GM10248 (cell line): Measurements from ENCODE around the gene TP53INP2.
A peak's percentile ranks its signal among the peaks of the same experiment; 100 is the strongest.
"Not testable (repeated sequence)": the region's sequence is repeated elsewhere in the genome, so short reads cannot be mapped to it uniquely, and the experiment has no call there.

Experiments
- CTCF ChIA-PET: fragments of 300-600 bp; sonication (Branson Sonifier 250); formaldehyde crosslinking; extraction: SDS; loops from one replicate; lab custom pipeline; 2021; ENCODE audit warnings: antibody characterized with exemption; lab: Yijun Ruan, JAX
- POLR2A ChIA-PET: fragments of 350-650 bp; sonication (Branson Sonifier 250); formaldehyde crosslinking; extraction: SDS; loops from one replicate; lab custom pipeline; 2020; ENCODE audit warnings: antibody characterized with exemption; lab: Yijun Ruan, JAX
- DNase-seq: peaks from one replicate; pipeline ENCODE4 v3.0.0; 2012; ENCODE audit errors: extremely low spot score
- TF ChIP-seq, protein P1 (sequence below): IDR thresholded peaks from 2 replicates; pipeline ENCODE4 v1.5.1; 2012; ENCODE audit warnings: mild to moderate bottlenecking, low read depth; ENCODE audit errors: extremely low read depth, missing control alignments, control extremely low read depth

TP53INP2 gene

DNA sequence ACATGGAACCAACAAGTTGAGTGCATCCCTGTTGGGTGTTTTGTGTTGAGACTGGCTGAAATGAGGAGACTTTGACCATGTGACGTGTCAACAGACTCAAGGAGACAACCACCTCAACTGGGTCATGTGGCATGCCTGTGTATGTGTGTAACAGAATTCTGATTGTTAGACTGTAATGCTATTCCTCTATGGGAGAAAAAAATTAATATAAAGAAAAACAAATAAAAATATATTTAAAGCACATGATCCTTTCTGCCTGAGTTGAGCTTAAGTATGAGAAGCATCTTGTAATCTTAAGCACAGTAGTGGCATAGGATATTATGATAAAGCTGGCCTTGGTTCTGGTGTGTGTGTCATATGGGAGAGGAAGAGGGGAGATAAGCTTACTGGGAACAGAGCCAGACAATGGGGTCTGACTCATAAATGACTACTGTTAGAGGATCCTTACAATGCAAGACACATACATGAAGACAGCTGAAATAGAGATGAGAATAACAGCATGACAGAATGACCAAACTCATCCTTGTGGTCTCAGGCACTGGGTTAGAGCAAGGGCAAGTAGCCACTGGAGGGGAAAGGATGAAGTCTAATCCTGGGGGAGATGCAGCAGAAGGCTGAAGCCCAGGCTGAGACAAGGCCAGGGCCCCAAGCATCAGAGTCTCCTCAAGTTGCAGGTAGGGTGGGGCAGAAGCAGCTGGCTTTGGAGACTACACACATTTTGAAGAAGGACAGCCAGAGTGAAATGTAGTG lies 9.2 kb downstream of the TP53INP2 start:
- DNase-seq: no peak
- ChIA-PET POLR2A (no interaction called here), CTCF (interaction anchor here (0.6 to 2.8 kb wide), 8 partner anchors 8 to 401 kb away, joined by 3 to 9 read pairs (median 4); no protein-coding TSS in a partner anchor)
- TF ChIP-seq, protein P1, sequence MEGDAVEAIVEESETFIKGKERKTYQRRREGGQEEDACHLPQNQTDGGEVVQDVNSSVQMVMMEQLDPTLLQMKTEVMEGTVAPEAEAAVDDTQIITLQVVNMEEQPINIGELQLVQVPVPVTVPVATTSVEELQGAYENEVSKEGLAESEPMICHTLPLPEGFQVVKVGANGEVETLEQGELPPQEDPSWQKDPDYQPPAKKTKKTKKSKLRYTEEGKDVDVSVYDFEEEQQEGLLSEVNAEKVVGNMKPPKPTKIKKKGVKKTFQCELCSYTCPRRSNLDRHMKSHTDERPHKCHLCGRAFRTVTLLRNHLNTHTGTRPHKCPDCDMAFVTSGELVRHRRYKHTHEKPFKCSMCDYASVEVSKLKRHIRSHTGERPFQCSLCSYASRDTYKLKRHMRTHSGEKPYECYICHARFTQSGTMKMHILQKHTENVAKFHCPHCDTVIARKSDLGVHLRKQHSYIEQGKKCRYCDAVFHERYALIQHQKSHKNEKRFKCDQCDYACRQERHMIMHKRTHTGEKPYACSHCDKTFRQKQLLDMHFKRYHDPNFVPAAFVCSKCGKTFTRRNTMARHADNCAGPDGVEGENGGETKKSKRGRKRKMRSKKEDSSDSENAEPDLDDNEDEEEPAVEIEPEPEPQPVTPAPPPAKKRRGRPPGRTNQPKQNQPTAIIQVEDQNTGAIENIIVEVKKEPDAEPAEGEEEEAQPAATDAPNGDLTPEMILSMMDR: no peak

DNA sequence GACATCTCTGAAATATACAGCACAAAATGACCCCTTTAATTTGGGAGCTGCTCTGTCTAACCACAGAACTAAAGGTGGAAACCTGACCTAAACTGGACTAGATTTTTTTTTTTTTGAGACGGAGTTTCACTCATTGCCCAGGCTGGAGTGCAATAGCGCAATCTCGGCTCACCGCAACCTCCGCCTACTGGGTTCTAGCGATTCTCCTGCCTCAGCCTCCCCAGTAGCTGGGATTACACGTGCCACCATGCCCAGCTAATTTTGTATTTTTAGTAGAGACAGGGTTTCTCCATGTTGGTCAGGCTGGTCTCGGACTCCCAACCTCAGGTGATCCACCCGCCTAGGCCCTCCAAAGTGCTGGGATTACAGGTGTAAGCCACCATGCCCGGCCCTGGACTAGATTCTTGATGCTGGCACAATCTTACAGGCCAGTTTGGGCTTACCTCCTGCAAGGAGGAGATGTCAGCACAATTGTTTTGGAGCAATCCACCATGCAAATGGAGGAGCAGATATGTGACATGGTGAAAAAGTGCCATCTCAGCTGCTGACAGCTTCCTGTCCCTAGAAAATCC lies 9.9 kb downstream of the TP53INP2 start:
- DNase-seq, POLR2A ChIA-PET: not testable (repeated sequence)
- CTCF ChIA-PET: interaction anchor here (0.6 to 2.8 kb wide), 8 partner anchors 8 to 401 kb away, joined by 3 to 9 read pairs (median 4); no protein-coding TSS in a partner anchor

DNA sequence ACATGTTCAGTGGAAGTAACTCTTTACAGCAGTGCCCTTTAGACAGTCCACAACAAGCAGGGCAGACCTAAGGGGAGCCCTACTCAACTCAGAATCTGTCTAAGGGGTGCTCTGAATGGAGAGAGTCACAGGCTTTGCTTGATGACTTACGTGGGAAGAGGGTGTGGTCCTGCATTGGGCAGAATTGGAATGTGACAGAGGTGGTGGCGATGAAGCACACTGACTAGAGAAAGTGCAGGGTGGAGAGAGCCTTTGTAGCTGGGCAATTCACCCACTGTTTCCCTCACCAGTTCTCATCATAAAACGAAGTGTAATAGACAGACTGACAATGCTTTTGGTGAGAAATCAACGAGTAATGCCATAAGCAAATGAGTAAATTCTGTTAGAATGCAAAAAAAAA lies 11.2 kb downstream of the TP53INP2 start:
- POLR2A ChIA-PET: interaction anchor here (0.7 kb wide), 1 partner anchor 8 kb away, joined by 6 read pairs; no protein-coding TSS in a partner anchor

DNA sequence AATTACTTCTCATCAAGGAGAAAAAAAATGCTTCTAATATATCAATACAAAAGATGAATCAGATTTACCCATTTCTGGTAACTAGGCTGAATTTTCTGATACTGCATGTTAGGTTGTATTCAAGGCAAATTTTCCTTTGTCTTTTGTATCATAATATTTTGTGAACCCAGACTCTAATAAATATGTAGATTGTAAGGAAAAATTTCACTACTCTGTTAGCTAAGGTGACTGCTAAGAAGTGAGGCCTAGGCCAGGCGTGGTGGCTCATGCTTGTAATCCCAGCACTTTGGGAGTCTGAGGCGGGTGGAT lies 12.7 kb downstream of the TP53INP2 start:
- CTCF ChIA-PET: interaction anchor here (1.4 kb wide), 1 partner anchor 179 kb away, joined by 5 read pairs; no protein-coding TSS in a partner anchor
- TF ChIP-seq, protein P1: no peak
- no peak for DNase-seq
- POLR2A ChIA-PET: no interaction called here

More for the DNA sequence above, 11.2 kb downstream of the TP53INP2 start:
- CTCF ChIA-PET: interaction anchor here (1.3 to 2.8 kb wide), 3 partner anchors 10 to 54 kb away, joined by 3 to 9 read pairs (median 3); no protein-coding TSS in a partner anchor
- DNase-seq: no peak
- TF ChIP-seq, protein P1: no peak

DNA sequence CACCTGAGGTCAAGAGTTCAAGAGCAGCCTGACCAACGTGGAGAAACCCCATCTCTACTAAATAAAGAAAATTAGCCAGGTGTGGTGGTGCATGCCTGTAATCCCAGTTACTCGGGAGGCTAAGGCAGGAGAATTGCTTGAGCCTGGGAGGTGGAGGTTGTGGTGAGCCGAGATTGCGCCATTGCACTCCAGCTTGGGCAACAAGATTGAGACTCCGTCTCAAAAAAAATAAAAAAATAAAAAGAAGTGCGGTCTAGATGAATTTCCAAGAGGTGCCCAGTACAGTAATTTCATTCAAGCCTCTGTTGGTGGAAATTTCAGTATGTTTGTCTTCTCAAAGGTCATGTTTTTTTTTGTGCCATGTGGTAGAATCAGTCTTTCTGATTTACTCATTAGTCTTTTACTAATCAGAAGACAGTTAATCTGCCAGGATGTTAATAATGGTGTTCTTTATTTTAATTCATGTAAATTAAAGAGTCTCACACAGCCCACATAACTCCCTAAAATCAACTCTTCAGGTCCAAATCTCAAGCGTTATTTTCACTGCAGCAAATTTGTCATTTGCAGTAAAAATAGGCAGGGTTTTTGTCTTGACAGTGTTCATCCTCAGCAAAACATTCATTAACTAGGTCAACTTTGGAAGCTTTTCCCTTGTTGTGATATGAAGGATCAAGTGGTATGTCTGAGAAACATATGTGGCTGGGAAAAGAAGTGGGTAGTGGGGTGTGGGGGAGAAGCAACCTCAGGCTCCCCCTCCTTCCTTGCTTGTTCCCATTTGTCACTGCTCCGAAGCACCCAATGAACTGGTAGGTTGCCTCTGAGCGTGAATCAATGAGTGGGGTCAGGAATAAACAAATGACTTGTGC lies 13.3 kb downstream of the TP53INP2 start:
- ChIA-PET POLR2A (no interaction called here), CTCF (interaction anchor here (1.4 kb wide), 1 partner anchor 179 kb away, joined by 5 read pairs; no protein-coding TSS in a partner anchor)
- TF ChIP-seq, protein P1: no peak
- DNase-seq: no peak

DNA sequence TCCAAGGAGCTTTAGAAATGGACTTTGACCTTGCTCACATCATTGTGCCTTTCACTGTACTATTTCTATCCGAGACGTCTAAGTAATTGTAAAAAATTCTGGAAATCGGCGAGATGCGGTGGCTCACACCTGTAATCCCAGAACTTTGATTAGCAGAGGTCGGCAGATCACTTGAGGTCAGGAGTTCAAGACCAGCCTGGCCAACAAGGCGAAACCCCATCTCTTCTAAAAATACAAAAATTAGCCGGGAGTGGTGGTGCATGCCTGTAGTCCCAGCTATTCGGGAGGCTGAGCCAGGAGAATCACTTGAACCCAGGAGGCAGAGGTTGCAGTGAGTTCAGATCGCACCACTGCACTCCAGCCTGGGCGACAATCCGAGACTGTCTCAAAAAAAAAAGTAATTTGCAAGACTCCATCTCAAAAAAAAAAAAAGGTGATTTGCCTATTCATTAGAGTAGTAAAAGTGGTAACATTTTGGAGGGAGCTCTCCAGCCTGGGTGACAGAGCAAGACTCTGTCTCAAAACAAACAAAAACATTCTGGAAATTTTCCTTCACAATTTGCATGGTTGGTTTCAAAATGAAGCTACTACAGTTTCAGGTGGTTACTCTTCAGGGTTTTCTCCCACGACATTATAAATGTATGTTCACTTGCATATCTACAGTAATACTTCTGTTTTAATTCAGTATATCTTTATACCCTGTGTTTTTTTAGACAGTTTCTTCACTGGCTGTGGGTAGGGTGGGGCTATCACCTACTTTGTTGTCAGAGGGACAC lies 15.3 kb downstream of the TP53INP2 start:
- ChIA-PET POLR2A (interaction anchor here (0.6 to 1.3 kb wide), 4 partner anchors 12 to 726 kb away, joined by 3 to 9 read pairs (median 3); partner anchors contain the start of gene RALY), CTCF (interaction anchor here (1.3 to 6.5 kb wide), 7 partner anchors 10 to 407 kb away, joined by 4 to 36 read pairs (median 13); no protein-coding TSS in a partner anchor)
- peak; percentile 71 for DNase-seq
